NT2/D1 (cell line): Measurements from ENCODE around the gene CDH13.
A peak's percentile ranks its signal among the peaks of the same experiment; 100 is the strongest.

Source experiments
- DNase-seq: peaks from one replicate; pipeline ENCODE4 v3.0.0-alpha.2; 2011; ENCODE audit warnings: low read depth, low spot score
- H3K27me3 ChIP-seq: 2 replicates; pipeline ENCODE4 v1.6.0; 2011; ENCODE audit warnings: mild to moderate bottlenecking; ENCODE audit not compliant: insufficient read length, insufficient read depth
- H3K36me3 ChIP-seq: 2 replicates; pipeline ENCODE4 v1.6.1; 2011; ENCODE audit warnings: mild to moderate bottlenecking, low read length, mixed read lengths; ENCODE audit not compliant: insufficient read depth, insufficient read length
- H3K4me1 ChIP-seq: 2 replicates; pipeline ENCODE4 v1.5.1; 2011; ENCODE audit not compliant: insufficient read depth, insufficient read length
- H3K4me3 ChIP-seq: 2 replicates; pipeline ENCODE4 v1.5.1; 2011; ENCODE audit warnings: low read depth; ENCODE audit not compliant: insufficient read length
- H3K9ac ChIP-seq: 2 replicates; pipeline ENCODE4 v1.6.0; 2011; ENCODE audit warnings: low read depth; ENCODE audit not compliant: insufficient read length
- H3K9me3 ChIP-seq: 2 replicates; pipeline ENCODE4 v1.5.1; 2011; ENCODE audit warnings: mild to moderate bottlenecking, low read length; ENCODE audit not compliant: insufficient read depth
- SUZ12 ChIP-seq: IDR thresholded peaks from 2 replicates; pipeline ENCODE4 v1.6.1; 2011; ENCODE audit not compliant: insufficient read length, insufficient read depth; ENCODE audit errors: extremely low read depth
- YY1 ChIP-seq: IDR thresholded peaks from 2 replicates; pipeline ENCODE4 v1.6.1; 2011; ENCODE audit not compliant: insufficient read length, insufficient read depth
- ZNF274 ChIP-seq: IDR thresholded peaks from 2 replicates; pipeline ENCODE4 v1.6.1; 2011; ENCODE audit warnings: mild to moderate bottlenecking, low read depth, low read length

The CDH13 gene

DNA sequence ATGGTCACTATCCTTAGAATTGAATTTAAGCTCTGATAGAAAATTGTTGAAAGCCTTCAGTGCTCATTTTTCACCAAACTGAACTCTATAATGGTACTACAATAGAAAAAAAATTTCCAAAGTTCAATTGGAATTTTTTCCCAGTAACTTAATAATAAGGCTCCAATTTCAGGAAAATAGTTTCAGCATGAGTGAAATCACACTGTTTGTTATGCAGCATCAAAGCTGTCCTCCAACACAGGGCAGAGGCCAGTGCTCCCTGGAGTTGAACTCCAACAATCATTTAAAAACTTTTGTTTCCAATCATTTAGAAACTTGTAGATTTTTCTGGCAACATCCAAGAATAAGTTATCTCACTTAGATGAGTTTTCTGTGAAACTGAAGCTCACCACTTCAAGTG lies 1077.9 kb downstream of the CDH13 start:
- H3K4me1 ChIP-seq, result no peaks in the 10 kb centered on the region
- no peak for DNase-seq
- no peak overlapping the region for H3K4me3 ChIP-seq
- H3K9me3 ChIP-seq, result peaks cover 11% of the 10 kb centered on the region; the same call in 1 of the 2 replicates
- no peak overlapping the region for H3K9ac ChIP-seq
- no peaks in the 10 kb centered on the region for H3K27me3 ChIP-seq
- H3K36me3 ChIP-seq, result no peaks in the 10 kb centered on the region
- TF ChIP-seq SUZ12, result no peak

- peak; percentile 73 for DNase-seq
- Histone ChIP-seq H3K9me3 (peaks cover 11% of the 10 kb centered on the region; the same call in 1 of the 2 replicates), H3K9ac (no peak overlapping the region), H3K4me3 (no peak overlapping the region), H3K27me3 (no peaks in the 10 kb centered on the region), H3K4me1 (no peaks in the 10 kb centered on the region), H3K36me3 (no peaks in the 10 kb centered on the region)
- TF ChIP-seq YY1, result peak; percentile 37
- no peak for TF ChIP-seq SUZ12
Observed at GRCh38 chr16:83705856-83706255, 1079.1 kb downstream of the CDH13 start.

GRCh38 chr16:83706394-83706793 lies 1079.6 kb downstream of the CDH13 start:
- no peak for TF ChIP-seq ZNF274
- no peak for DNase-seq

DNA sequence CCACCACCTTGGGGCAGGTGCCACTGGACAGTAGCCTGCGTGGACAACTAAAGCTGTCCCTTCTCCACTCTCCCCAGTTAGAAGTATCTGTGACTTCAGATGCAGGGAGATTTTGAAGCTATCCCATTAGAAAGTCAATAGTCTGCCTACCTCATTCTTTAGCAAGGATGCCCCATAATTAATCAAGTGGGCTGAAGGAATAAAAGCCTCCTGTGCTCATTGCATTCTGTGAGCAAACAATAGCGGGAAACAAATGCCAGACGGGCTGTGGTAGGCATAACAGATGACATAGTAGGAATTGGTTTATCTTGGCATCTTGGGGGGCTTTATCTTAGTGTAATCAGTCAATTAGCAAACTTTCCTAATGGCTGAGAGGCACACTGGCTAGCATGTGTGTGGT lies 1084.3 kb downstream of the CDH13 start:
- Histone ChIP-seq H3K9me3 (peaks cover 5% of the 10 kb centered on the region; the same call in 1 of the 2 replicates), H3K4me1 (no peaks in the 10 kb centered on the region), H3K4me3 (no peak overlapping the region), H3K36me3 (no peaks in the 10 kb centered on the region), H3K9ac (no peak overlapping the region), H3K27me3 (no peaks in the 10 kb centered on the region)
- DNase-seq, result no peak
- TF ChIP-seq YY1 (no peak), SUZ12 (no peak), ZNF274 (no peak)

More at GRCh38 chr16:83706394-83706793, 1079.6 kb downstream of the CDH13 start:
- H3K27me3 ChIP-seq, result no peaks in the 10 kb centered on the region
- peaks cover 11% of the 10 kb centered on the region; the same call in 1 of the 2 replicates for H3K9me3 ChIP-seq
- no peak overlapping the region for H3K9ac ChIP-seq
- no peaks in the 10 kb centered on the region for H3K36me3 ChIP-seq
- H3K4me1 ChIP-seq, result no peaks in the 10 kb centered on the region
- H3K4me3 ChIP-seq, result no peak overlapping the region

GRCh38 chr16:83713597-83713996 lies 1086.8 kb downstream of the CDH13 start:
- H3K9me3 ChIP-seq, result no peaks in the 10 kb centered on the region; the same call in 1 of the 2 replicates
- no peaks in the 10 kb centered on the region for H3K4me1 ChIP-seq
- no peak for DNase-seq
- no peak overlapping the region for H3K4me3 ChIP-seq
- no peaks in the 10 kb centered on the region for H3K27me3 ChIP-seq
- TF ChIP-seq YY1 (no peak), ZNF274 (no peak), SUZ12 (no peak)
- no peaks in the 10 kb centered on the region for H3K36me3 ChIP-seq
- no peak overlapping the region for H3K9ac ChIP-seq

- no peak overlapping the region for H3K9ac ChIP-seq
- no peaks in the 10 kb centered on the region for H3K36me3 ChIP-seq
- no peak for DNase-seq
- no peaks in the 10 kb centered on the region for H3K27me3 ChIP-seq
- no peak overlapping the region for H3K4me3 ChIP-seq
- no peaks in the 10 kb centered on the region; the same call in 1 of the 2 replicates for H3K9me3 ChIP-seq
- TF ChIP-seq ZNF274 (no peak), YY1 (no peak), SUZ12 (no peak)
- H3K4me1 ChIP-seq, result no peaks in the 10 kb centered on the region
Observed at GRCh38 chr16:83714286-83714685, 1087.5 kb downstream of the CDH13 start.

- no peak overlapping the region for H3K4me3 ChIP-seq
- H3K9me3 ChIP-seq, result no peaks in the 10 kb centered on the region; the same call in 1 of the 2 replicates
- no peak for TF ChIP-seq ZNF274
- no peak for TF ChIP-seq SUZ12
- no peak for TF ChIP-seq YY1
- no peak overlapping the region for H3K9ac ChIP-seq
- H3K36me3 ChIP-seq, result no peaks in the 10 kb centered on the region
- no peak for DNase-seq
- no peaks in the 10 kb centered on the region for H3K4me1 ChIP-seq
- H3K27me3 ChIP-seq, result no peaks in the 10 kb centered on the region
Observed at GRCh38 chr16:83715217-83715920, 1088.6 kb downstream of the CDH13 start.
